Osteocyte (in vitro differentiated cells): Measurements from ENCODE around the gene CSRP1. TPM values are rescaled to one million over a fixed set of nuclear protein-coding genes. Genes with fewer than 3 reads are reported as not detected.

Experiments used
- DNase-seq: peaks from one replicate; pipeline ENCODE4 v3.0.0; 2021; ENCODE audit warnings: mixed read lengths; ENCODE audit not compliant: unreplicated experiment; ENCODE audit errors: extremely low spot score
- H3K27ac Mint-ChIP-seq: one replicate; pipeline ENCODE4 v1.8.0; 2021; ENCODE audit warnings: mild to moderate bottlenecking, mixed read lengths; ENCODE audit not compliant: unreplicated experiment
- H3K27me3 Mint-ChIP-seq: one replicate; pipeline ENCODE4 v1.8.0; 2021; ENCODE audit warnings: mixed read lengths; ENCODE audit not compliant: unreplicated experiment
- H3K36me3 Mint-ChIP-seq: one replicate; pipeline ENCODE4 v1.8.0; 2021; ENCODE audit warnings: mixed read lengths; ENCODE audit not compliant: unreplicated experiment
- H3K4me1 Mint-ChIP-seq: one replicate; pipeline ENCODE4 v1.8.0; 2021; ENCODE audit warnings: mixed read lengths; ENCODE audit not compliant: unreplicated experiment
- H3K4me3 Mint-ChIP-seq: one replicate; pipeline ENCODE4 v1.8.0; 2021; ENCODE audit warnings: mild to moderate bottlenecking, moderate library complexity, mixed read lengths; ENCODE audit not compliant: unreplicated experiment
- H3K9me3 Mint-ChIP-seq: one replicate; pipeline ENCODE4 v1.8.0; 2021; ENCODE audit warnings: mixed read lengths; ENCODE audit not compliant: unreplicated experiment
- CTCF ChIP-seq: fragments of 200-600 bp; sonication (generic); IDR thresholded peaks from 2 replicates; pipeline ENCODE4 v1.5.0; 2021; ENCODE audit warnings: antibody characterized with exemption, mild to moderate bottlenecking, moderate library complexity
- total RNA-seq: library from RNA; stranded (reverse); gene quantifications from 2 replicates; pipeline ENCODE4 v1.2.1, GENCODE V29; 2021

CSRP1 gene
- total RNA-seq, 1 donor from 2014 or later: 0.56 TPM

GRCh38 chr1:201468844-201469644 is 37.9 kb downstream of the CSRP1 start, which contains the start of gene PHLDA3:
PHLDA3 (minus strand) TSS chr1:201469188; CDS start chr1:201468786, 402 bp downstream.
- Mint-ChIP-seq H3K27me3 (no peaks in the 10 kb centered on the region), H3K9me3 (no peaks in the 10 kb centered on the region), H3K4me1 (peaks cover 38% of the 10 kb centered on the region), H3K4me3 (peak within 1 kb of the TSS; percentile 96), H3K36me3 (peaks cover 14% of the 10 kb centered on the region), H3K27ac (peak within 1 kb of the TSS; percentile 85)
- TF ChIP-seq CTCF: no peak
- DNase-seq: peak; percentile 93

- Mint-ChIP-seq H3K4me1 (peaks cover 41% of the 10 kb centered on the region), H3K9me3 (no peaks in the 10 kb centered on the region), H3K36me3 (peaks cover 15% of the 10 kb centered on the region), H3K4me3 (peak overlapping the region; percentile 96), H3K27me3 (no peaks in the 10 kb centered on the region), H3K27ac (peak overlapping the region; percentile 85)
- no peak for TF ChIP-seq CTCF
- no peak for DNase-seq
These were observed 38.5 kb downstream of the CSRP1 start for GRCh38 chr1:201468501-201468843.

- H3K9me3 Mint-ChIP-seq: no peaks in the 10 kb centered on the region
- no peak for DNase-seq
- no peak for TF ChIP-seq CTCF
- peaks cover 55% of the 10 kb centered on the region for H3K4me1 Mint-ChIP-seq
- H3K36me3 Mint-ChIP-seq: peaks cover 16% of the 10 kb centered on the region
- H3K27me3 Mint-ChIP-seq: no peaks in the 10 kb centered on the region
- no peak overlapping the region for H3K27ac Mint-ChIP-seq
- peak overlapping the region; percentile 96 for H3K4me3 Mint-ChIP-seq
These were observed 40.4 kb downstream of the CSRP1 start for GRCh38 chr1:201466492-201466891.

- Mint-ChIP-seq H3K9me3 (no peaks in the 10 kb centered on the region), H3K27ac (no peak overlapping the region), H3K36me3 (peaks cover 16% of the 10 kb centered on the region), H3K4me3 (no peak overlapping the region), H3K27me3 (no peaks in the 10 kb centered on the region), H3K4me1 (peaks cover 61% of the 10 kb centered on the region)
- DNase-seq: no peak
- TF ChIP-seq CTCF: no peak
These were observed 41.1 kb downstream of the CSRP1 start for GRCh38 chr1:201465698-201466290.

- Mint-ChIP-seq H3K4me3 (no peak overlapping the region), H3K27ac (peak overlapping the region; percentile 57), H3K9me3 (no peaks in the 10 kb centered on the region), H3K4me1 (peaks cover 59% of the 10 kb centered on the region), H3K27me3 (no peaks in the 10 kb centered on the region), H3K36me3 (peaks cover 16% of the 10 kb centered on the region)
- TF ChIP-seq CTCF: no peak
- no peak for DNase-seq
These were observed 43.8 kb downstream of the CSRP1 start for GRCh38 chr1:201463071-201463552.
